HPDE6-E6E7 (cell line): ENCODE data around the gene PRTN3.
"Not testable (repeated sequence)": the region's sequence is repeated elsewhere in the genome, so short reads cannot be mapped to it uniquely, and the experiment has no call there.

Experiments
- DNase-seq: peaks from one replicate; pipeline ENCODE4 v3.0.0; 2011; ENCODE audit warnings: missing footprints; ENCODE audit errors: extremely low spot score

PRTN3 gene

DNA sequence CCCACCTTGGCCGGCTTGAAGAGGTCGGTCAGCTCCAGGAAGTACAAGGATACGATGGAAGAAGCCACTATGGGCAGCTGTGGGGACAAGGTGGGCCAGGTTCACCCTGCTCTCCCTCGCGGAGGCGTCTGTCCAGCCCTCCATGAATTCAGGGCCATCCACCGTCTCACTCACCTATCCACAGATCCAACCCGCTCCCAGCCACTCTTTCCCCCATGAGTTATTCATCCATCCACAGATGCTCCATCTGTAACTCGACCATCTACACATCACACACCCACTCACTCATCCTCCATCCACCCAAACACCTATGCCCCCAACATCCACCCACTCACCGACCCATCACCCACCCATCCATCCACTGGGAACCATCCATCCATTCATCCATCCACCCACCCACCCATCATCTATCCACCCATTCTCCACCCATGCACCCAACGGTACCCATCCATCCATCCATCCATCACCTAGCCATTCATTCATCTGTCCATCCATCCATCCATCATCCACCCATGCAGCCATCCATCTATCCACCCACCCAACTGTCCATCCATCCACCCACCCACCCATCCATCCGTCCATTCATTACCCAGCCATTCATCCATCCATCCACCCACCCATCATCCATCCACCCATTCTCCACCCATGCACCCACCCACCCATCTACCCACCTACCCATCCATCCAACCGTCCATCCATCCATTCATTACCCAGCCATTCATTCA lies 24.9 kb upstream of the PRTN3 start:
- no peak for DNase-seq

DNA sequence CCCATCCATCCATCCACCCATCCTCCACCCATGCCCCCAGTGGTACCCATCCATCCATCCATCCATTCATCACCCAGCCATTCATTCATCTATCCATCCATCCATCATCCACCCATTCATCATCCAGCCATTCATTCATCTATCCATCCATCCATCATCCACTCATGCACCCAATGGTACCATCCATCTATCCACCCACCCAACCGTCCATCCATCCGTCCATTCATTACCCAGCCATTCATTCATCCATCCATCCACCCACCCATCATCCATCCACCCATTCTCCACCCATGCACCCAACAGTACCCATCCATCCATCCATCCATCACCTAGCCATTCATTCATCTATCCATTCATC lies 24.3 kb upstream of the PRTN3 start:
- no peak for DNase-seq

DNA sequence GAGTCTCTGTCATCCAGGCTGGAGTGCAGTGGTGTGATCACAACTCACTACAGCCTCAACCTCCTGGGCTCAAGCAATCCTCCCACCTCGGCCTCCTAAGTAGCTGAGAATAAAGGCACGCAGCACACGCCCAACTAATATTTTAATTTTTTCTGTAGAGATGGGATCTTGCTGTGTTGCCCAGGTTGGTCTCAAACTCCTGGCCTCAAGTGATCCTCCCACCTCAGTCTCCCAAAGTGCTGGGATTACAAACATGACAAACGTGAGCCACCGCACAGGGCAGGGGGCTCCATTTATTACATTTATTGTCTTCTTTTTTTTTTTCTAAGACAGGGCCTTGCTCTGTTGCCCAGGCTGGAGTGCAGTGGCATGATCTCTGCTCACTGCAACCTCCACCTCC lies 20.6 kb upstream of the PRTN3 start:
- DNase-seq, result not testable (repeated sequence)

DNA sequence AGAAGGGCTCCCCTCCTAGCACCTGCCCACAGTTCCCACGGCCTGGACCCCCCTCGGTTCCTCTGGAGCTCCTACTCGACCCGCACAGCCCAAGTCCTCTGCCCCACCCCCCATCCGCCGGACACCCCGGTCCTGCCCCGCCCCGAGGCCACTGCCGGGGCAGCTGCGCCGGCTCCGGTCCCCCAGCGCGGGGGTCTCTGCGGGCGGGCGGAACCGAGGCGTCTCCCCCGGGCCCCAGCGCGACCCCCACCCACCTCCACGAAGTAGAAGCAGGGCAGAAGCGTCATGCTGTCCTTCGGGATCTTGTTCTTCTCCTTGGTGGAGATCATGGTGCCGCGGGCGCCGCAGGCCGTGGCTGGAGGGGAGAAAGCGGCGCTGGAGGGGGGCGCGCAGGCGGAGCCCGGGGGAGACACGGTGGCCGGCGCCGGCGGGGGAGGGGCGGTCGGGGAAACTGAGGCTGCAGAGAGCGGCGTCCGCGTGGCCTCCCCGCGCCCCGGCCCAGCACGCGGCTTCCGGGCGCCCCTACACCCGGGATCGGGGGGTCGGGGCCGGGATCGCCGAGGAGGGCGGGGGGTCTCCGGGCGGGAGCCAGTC lies 19.5 kb upstream of the PRTN3 start:
- DNase-seq, result no peak

DNA sequence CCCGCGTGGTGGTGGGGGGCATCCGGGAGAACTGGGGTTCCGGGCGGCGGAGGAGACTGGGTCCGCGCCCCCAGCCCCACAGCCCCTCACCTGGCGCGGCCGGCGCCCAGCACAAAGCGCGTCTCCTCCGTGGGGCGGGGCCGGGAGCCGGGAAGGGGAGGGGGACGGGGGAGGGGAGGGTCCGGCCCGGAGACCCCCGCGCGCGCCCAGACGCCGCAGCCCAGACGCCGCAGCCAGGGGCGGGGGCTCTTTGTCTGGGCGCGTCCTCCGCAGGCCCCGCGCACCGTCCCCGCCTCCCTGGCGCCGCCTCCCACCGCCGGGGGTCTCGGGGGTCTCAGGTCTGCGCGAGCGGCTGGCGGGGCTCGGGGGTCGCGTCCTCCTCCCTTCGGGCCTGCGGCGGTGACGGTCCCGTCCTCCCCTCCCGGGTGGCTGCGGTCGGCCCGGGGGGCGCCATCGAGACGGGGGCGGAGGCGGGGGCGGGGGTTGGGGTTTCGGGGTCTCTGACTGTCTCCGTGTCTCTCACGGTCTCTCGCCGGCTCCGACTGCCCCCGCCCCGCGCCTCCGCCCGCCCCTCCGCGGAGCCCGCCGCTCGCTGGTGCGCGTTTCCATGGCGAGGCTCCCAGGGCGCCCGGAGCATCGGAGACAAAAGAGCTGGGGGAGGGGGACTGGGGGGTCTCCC lies 18.8 kb upstream of the PRTN3 start, which contains the start of gene PLPPR3:
PLPPR3 (minus strand) TSS at position 131 of the 679 bp plus-strand sequence. CDS start 396 bp downstream, outside the sequence.
- no peak for DNase-seq

DNA sequence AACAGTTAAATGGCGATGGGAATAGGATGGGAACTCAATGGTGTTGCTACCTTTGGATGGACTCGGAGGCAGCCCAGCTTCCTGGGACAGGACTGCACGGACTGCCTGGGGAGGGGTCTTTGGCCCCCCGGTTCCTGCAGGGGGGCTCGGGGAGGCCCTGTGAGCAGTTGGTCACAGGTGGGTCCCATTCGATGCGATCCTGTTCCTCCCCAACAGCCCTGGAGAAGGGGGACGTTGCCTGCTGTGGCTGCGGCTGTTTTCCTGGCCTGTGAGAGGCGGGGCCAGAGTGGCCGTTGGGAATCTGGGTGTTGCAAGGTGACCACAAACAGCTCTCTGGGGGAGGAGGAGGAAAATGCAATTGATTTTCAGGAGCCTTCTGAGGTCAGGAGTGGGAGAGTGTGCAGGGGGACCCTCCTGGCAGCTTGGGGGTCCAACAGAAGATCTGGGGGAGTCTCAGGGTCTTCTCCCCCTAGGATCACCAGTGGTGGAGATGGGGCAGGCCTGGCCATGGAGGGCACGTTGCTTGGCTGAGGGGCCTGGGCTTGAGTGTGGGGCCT lies 17.2 kb upstream of the PRTN3 start:
- no peak for DNase-seq

DNA sequence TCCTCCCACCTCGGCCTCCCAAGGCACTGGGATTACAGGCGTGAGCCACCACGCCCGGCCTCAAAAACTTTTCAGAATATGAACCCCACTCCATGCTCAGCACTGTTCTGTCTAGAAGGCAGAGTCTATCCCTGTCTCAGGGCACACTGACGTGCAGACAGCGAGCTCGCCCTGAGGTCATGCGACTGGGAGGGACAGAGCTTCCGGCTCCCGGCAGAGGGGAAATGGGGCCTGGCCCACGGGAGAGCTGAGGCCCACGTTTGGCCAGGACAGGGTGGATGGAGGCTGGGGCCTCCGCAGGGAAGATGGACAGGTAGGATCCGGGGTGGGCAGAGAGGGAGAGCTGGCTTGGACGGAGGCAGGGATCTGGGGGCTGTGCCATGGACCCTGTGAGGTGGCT lies 15.9 kb upstream of the PRTN3 start:
- no peak for DNase-seq

DNA sequence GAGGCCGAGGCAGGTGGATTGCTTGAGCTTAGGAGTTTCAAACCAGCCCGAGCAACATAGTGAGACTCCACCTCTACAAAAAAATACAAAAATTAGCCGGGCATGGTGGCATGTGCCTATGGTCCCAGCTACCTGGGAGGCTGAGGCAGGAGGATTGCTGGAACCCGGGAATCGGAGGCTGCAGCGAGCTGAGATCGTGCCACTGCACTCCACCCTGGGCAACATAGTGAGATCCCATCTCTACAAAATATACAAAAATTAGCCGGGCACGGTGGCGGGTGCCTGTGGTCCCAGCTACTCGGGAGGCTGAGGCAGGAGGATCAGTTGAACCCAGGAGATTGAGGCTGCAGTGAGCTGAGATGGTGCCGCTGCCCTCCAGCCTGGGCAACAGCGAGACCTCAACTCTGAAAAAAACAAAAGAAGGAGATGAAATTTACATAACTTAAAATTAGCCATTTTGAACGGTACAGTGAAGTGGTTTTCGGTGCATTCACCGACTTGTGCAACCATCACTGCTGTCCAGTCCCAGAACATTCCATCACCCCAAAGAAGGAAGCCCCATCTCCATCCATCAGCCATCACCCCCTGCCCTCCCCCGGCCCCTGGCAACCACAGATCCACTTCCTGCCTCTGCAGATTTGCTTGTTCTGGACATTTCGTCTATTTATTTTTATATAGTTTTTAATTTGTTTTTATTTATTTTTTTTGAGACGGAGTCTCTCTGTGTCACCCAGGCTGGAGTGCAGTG lies 14.7 kb upstream of the PRTN3 start:
- no peak for DNase-seq

DNA sequence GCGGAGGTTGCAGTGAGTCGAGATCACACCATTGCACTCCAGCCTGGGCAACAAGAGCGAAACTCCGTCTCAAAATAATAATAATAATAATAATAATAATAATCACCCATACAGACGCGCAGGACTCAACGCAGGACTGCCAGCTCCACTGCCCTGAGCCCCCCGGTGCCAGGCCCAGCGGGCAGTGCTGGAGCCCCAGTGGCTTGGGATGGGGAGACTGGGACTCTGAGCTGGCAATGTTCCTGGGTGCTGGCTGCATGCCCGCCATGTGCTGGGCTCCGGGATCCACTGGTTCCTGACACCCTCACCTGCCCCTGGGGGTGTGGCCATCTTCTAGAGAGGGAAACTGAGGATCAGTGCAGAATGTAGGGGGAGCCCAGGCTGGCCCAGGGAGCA lies 13.5 kb upstream of the PRTN3 start:
- DNase-seq, result no peak

DNA sequence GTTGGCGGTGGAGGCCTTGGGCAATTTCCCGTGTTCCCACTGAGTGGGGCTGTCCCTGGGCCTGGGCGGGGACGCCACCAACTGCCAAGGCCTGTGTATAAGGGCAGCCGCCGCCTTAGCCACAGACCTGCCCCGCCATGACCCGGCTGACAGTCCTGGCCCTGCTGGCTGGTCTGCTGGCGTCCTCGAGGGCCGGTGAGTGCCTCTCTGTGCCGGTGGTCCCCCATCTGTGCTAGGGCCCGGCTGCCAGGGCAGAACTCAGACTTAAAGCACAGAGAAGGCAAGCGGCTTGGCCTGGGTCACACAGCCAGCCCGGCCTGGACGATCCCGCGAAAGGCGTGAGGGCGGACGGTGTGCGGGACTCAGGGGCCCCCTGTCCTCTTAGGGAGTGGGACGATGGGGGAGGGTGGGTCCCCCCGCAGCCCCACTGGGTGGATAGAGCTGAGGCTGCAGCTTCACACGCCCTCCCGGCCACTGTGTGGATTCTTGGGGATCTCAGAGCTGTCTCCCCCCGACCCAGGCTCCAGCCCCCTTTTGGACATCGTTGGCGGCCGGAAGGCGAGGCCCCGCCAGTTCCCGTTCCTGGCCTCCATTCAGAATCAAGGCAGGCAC lies 13.0 kb upstream of the PRTN3 start, which contains the start of gene AZU1:
AZU1 (plus strand) TSS at position 128 of the 612 bp plus-strand sequence; CDS start at position 138, 10 bp downstream.
- DNase-seq, result no peak

DNA sequence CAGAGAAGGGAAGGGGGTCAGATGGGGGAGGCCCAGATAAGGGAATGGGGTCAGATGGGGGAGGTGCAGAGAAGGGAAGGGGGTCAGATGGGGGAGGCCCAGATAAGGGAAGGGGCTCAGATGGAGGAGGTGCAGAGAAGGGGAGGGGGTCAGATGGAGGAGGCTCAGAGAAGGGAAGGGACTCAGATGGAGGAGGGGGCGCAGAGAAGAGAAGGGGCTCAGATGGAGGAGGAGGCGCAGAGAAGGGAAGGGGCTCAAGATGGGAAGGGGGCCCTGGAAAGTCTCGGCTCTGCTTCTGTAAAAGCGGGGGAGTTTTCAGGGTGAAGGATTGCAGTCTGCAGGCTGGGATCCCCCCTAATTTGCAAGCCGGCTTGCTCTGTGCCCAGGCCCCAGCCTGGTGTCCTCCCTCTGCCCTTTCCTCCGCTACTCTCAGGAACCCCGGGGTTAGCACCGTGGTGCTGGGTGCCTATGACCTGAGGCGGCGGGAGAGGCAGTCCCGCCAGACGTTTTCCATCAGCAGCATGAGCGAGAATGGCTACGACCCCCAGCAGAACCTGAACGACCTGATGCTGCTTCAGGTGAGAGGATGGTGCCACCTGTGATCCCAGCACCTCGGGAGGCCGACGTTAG lies 11.6 kb upstream of the PRTN3 start:
- no peak for DNase-seq

DNA sequence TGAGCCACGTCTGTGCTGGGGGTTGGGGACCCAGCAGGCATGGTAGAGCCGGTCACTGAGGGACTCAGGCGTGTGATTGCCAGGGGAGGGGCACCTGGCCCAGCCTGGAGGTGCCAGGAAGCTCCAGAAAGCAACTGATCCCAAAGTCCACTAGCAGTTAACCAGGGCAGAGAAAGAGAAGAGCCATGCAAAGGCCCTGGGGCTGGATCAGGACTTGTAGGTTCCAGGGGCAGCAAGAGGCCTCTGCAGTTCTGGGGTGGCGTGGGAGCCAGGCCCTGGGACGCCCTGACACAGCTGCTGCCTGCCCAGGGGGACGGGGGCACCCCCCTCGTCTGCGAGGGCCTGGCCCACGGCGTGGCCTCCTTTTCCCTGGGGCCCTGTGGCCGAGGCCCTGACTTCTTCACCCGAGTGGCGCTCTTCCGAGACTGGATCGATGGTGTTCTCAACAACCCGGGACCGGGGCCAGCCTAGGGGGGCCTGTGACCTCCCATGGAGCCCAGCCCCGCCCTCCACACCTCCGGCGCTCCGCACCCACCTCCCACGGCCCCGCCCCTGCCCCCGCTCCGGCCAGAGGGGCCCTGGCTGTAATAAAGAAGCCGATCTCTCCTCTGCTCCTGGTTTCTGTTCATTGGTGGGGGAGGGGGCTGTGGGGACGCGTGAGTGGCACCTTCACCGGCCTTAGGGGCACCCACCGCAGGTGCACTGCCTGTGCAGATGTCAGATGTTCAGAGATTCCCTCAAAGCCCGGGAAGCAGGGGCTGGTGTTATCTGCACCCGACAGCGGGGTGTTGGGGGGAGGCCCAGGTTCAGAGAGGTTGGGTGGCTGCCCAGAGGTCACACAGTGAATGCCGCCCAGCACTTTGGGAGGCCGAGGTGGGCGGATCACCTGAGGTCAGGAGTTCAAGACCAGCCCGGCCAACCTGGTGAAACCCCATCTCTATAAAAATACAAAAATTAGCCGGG lies 9.1 kb upstream of the PRTN3 start:
- DNase-seq, result no peak

DNA sequence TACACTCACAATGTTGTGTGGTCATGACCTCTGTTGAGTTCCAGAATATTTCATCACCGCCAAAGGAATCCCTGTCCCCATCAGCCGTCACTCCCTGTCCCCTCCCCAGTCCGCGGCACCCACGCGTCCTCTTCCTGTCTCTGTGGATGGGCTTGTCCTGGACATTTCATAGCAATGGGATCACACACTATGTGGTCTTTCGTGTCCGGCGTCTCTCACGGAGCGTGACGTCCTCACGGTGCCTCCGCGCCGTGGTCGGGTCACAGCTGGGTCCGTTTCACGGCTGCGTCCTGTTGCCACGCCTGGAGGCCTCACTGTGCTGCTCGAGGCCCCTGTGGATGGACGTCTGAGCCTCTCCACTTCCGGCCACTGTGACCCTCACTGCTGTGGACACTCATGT lies 6.6 kb upstream of the PRTN3 start:
- DNase-seq, result no peak

DNA sequence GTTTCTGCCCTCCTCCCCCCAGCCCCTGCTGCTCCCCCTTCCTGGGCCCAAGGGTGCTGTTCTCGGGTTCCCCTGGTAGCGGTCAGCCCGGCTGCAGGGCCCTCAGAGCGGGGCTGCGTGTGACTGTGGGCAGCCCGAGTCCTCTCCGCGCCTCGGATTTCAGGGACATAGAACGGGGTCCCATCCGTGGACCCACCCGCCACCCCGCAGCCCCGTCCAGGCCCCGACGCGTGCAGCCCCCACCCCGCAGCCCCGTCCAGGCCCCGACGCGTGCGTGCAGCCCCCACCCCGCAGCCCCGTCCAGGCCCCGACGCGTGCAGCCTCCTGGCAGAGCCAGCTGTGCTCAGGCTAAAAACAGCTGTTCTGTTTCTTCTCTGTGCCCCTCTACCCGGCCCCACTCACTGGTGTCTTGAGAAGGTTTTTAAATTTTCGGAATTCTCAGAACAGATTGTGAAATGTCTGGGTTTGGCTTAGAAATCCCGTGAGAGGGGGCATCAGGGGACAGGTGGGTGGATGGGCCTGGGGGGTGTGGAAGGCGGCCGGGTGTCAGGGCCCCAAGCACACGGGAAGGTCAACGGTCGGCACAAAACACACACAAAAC lies 5.5 kb upstream of the PRTN3 start:
- no peak for DNase-seq

DNA sequence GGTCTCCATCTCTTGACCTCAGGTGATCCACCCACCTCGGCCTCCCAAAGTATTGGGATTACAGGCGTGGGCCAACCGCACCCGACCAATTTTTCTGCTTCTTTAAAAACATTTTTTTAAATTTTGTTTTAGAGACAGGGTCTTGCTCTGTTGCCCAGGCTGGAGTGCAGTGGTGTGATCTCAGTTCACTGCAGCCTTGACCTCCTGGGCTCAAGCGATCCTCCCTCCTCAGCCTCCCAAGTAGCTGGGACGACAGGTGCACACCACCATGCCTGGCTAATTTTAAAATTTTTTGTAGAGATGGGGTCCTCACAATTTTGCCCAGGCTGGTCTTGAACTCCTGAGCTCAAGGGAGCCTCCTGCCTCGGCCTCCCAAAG lies 2.0 kb downstream of the PRTN3 start:
- not testable (repeated sequence) for DNase-seq

DNA sequence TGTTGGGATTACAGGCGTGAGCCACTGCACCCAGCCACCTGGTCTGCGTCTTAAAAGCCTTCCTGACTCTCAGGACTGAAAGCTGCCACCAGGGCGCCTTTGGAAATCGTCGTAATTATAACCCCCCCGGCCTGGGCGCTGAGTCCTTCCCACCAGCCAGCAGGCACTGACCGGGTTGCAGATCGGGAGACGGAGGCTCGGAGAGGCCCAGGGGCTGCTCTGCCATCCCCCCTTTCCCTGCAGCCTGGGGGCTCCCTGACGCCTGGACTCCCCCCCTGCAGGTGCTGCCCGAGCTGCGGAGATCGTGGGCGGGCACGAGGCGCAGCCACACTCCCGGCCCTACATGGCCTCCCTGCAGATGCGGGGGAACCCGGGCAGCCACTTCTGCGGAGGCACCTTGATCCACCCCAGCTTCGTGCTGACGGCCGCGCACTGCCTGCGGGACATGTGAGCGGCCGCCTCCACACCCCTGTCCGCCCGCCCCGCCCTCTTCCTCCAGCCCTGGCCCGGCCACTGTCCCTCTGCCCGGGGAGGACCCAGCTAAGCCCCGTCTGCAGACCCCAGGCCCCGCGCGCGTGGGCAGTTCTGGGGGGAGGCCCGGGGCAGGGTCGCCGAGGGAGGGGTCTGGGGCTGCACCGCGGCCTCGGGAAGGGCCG lies 2.5 kb downstream of the PRTN3 start:
- no peak for DNase-seq

DNA sequence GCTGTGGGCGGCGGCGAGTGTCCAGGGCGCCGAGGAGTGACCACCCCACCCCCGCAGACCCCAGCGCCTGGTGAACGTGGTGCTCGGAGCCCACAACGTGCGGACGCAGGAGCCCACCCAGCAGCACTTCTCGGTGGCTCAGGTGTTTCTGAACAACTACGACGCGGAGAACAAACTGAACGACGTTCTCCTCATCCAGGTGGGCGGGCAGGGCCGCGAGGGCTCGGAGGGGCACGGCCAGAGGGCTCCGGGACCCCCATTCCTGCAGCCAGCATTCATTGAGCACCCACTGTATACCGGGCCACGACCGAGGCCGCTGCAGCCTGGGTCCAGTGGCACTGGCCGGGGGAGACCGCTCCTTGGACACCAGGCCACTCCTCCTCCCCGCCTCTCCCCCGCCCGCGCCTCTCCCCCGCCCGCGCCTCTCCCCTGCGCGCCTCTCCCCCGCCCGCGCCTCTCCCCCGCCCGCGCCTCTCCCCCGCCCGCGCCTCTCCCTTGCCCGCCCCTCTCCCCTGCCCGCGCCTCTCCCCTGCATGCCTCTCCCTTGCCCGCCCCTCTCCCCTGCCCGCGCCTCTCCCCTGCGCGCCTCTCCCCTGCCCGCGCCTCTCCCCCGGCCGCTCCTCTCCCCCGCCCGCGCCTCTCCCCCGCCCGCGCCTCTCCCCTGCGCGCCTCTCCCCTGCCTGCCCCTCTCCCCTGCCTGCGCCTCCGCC lies 3.2 kb downstream of the PRTN3 start:
- DNase-seq, result no peak

DNA sequence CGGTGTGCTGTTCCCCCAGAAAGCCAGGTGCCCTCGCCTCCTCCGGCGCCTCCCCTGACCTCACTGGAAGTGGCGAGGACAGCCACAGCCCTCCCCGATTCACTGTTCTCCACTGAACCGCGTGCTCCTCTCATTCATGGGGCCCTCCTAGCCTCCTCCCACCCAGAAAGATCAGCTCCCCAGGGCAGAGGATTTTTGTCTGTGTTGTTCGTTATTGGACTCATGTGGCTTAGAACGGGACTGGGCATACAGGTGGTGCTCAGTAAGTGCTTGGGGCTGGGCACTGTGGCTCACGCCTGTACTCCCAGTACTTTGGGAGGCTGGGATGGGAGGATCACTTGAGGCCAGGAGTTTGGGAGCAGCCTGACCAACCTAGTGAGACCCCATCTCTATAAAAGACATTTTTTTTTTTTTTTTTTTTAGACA lies 3.8 kb downstream of the PRTN3 start:
- no peak for DNase-seq
